H1 (cell line): Measurements from ENCODE around the gene NOSIP. TPM values are rescaled to one million over a fixed set of nuclear protein-coding genes. Genes with fewer than 3 reads are reported as not detected.
A peak's percentile ranks its signal among the peaks of the same experiment; 100 is the strongest.

Experiments
- ASH2L ChIP-seq: fragments of 200-600, 300-600 bp; sonication (generic); IDR thresholded peaks from one replicate; pipeline ENCODE4 v1.7.1; 2017; ENCODE audit warnings: low read length
- CBX8 ChIP-seq: fragments of 300-800, 300-1000 bp; sonication (generic); IDR thresholded peaks from 2 replicates; pipeline ENCODE4 v1.7.1; 2016; ENCODE audit warnings: low read depth, low read length, borderline replicate concordance
- CREB1 ChIP-seq: IDR thresholded peaks from 2 replicates; pipeline ENCODE4 v1.6.1; 2012; ENCODE audit warnings: inconsistent platforms
- CTCF ChIP-seq, 3 experiments: IDR thresholded peaks; 1 replicate in 2 of 3; 2 replicates in 1 of 3; pipeline versions ENCODE4 v1.5.1 to v1.6.1; 2011; ENCODE audit warnings: low read length in 3 of 3, mild to moderate bottlenecking in 3 of 3, inconsistent platforms in 2 of 3, low read depth in 1 of 3, moderate library complexity in 1 of 3; ENCODE audit not compliant: insufficient read depth in 1 of 3; ENCODE audit errors: control extremely low read depth in 1 of 3
- E2F6 ChIP-seq: IDR thresholded peaks from 2 replicates; pipeline ENCODE4 v1.6.1; 2012; ENCODE audit warnings: inconsistent platforms
- HDAC6 ChIP-seq: IDR thresholded peaks from one replicate; pipeline ENCODE4 v1.7.1; 2012; ENCODE audit warnings: low read depth, mild to moderate bottlenecking, inconsistent platforms, low read length, moderate library complexity
- KDM4A ChIP-seq: IDR thresholded peaks from one replicate; pipeline ENCODE4 v1.7.1; 2012; ENCODE audit warnings: low read depth, mild to moderate bottlenecking, moderate library complexity, low read length, inconsistent platforms; ENCODE audit not compliant: severe bottlenecking
- MAFK ChIP-seq: IDR thresholded peaks from 2 replicates; pipeline ENCODE4 v1.6.1; 2012; ENCODE audit warnings: low read depth, mild to moderate bottlenecking, improper control_type of control experiment, low read length
- PHF8 ChIP-seq: fragments of 200-600 bp; sonication (generic); conservative IDR thresholded peaks from 2 replicates; pipeline ENCODE4 v1.7.1; 2012; ENCODE audit warnings: low read depth, mild to moderate bottlenecking, inconsistent platforms, low read length, moderate library complexity
- POLR2A ChIP-seq, 2 experiments: IDR thresholded peaks; 1 replicate in 1 of 2; 2 replicates in 1 of 2; pipeline ENCODE4 v1.6.1; 2011; ENCODE audit warnings: low read depth in 2 of 2, low read length in 2 of 2, mild to moderate bottlenecking in 2 of 2; ENCODE audit errors: control extremely low read depth in 1 of 2
- POLR2AphosphoS5 ChIP-seq: IDR thresholded peaks from 2 replicates; pipeline ENCODE4 v1.6.1; 2011; ENCODE audit warnings: low read depth, low read length
- RBBP5 ChIP-seq: IDR thresholded peaks from 2 replicates; pipeline ENCODE4 v1.7.1; 2012; ENCODE audit warnings: low read depth, mild to moderate bottlenecking, inconsistent platforms, low read length, moderate library complexity, borderline replicate concordance
- RFX5 ChIP-seq: IDR thresholded peaks from 2 replicates; pipeline ENCODE4 v1.6.1; 2011; ENCODE audit warnings: low read depth, low read length, improper control_type of control experiment, borderline replicate concordance
- RNF2 ChIP-seq: fragments of 200-900, 300-1000 bp; sonication (generic); IDR thresholded peaks from 2 replicates; pipeline ENCODE4 v1.7.1; 2016; ENCODE audit warnings: borderline replicate concordance, low read depth, mild to moderate bottlenecking, antibody characterized with exemption, low read length; ENCODE audit not compliant: poor library complexity, severe bottlenecking; ENCODE audit errors: missing control alignments
- SIN3A ChIP-seq, 2 experiments: IDR thresholded peaks in 1 of 2; conservative IDR thresholded peaks in 1 of 2; 2 replicates each; pipeline ENCODE4 v1.6.1; 2011 to 2012; ENCODE audit warnings: low read length in 2 of 2, improper control_type of control experiment in 1 of 2, low read depth in 1 of 2, mild to moderate bottlenecking in 1 of 2
- SIRT6 ChIP-seq: IDR thresholded peaks from one replicate; pipeline ENCODE4 v1.7.1; 2012; ENCODE audit warnings: low read length, inconsistent platforms
- SIX5 ChIP-seq: IDR thresholded peaks from 2 replicates; pipeline ENCODE4 v1.6.1; 2011; ENCODE audit warnings: mild to moderate bottlenecking, low read depth, low read length
- SRF ChIP-seq: IDR thresholded peaks from 2 replicates; pipeline ENCODE4 v1.6.1; 2011; ENCODE audit warnings: mild to moderate bottlenecking, low read depth, low read length, moderate library complexity
- TEAD4 ChIP-seq: IDR thresholded peaks from 2 replicates; pipeline ENCODE4 v1.6.1; 2012; ENCODE audit warnings: low read depth, low read length, inconsistent platforms, mixed read lengths
- ZNF274 ChIP-seq: IDR thresholded peaks from 2 replicates; pipeline ENCODE4 v1.7.0; 2012; ENCODE audit warnings: low read length, borderline replicate concordance; ENCODE audit errors: extremely low read depth
- polyA plus RNA-seq, 7 experiments: library from polyadenylated mRNA; depleted of rRNA in 3 of 7; stranded (reverse) in 5 of 7; unstranded in 2 of 7; fragments of >200 nt in 5 of 7; fragments of 200-250 nt in 2 of 7; gene quantifications; 1 replicate in 5 of 7; 2 replicates in 1 of 7; 4 replicates in 1 of 7; pipeline versions ENCODE4 v1.2.1 to v1.2.3, GENCODE V29; 2011 to 2013; ENCODE audit warnings: missing spikeins in 2 of 7, mixed read lengths in 2 of 7
- total RNA-seq: library from RNA; stranded (reverse); fragmentation: NEBNext Ultra II Directional; extraction: Animal tissue kit (Norgen Biotek cat#: 25700); gene quantifications from 2 replicates; pipeline ENCODE4 v1.2.1, GENCODE V29; 2021

Gene NOSIP
- total and polyA plus RNA-seq, 2 of the 8 experiments (the other 6 are each of a cell fraction or from before 2014, with no cell fraction given): 85.1 to 192 TPM

- TF ChIP-seq HDAC6 (no peak), SIRT6 (no peak), POLR2AphosphoS5 (peak; percentile 75), ZNF274 (no peak), SIX5 (no peak), SRF (no peak), KDM4A (no peak), TEAD4 (0 out of 2 replicates have a peak, but pooled peaks have one; percentile 28), RBBP5 (no peak), RNF2 (no peak), MAFK (no peak), ASH2L (peak; percentile 76), CREB1 (no peak), CBX8 (no peak), E2F6 (no peak), POLR2A (IDR thresholded peaks at IDR 0.05; ENCODE audit: control extremely low read depth in 1 of 2, low read depth in 2 of 2, low read length in 2 of 2) (peak; percentile 81 to 90), RFX5 (no peak), CTCF (IDR thresholded peaks at IDR 0.05; ENCODE audit: control extremely low read depth in 1 of 3, insufficient read depth in 1 of 3, low read depth in 1 of 3, low read length in 3 of 3) (peak in 1 of 3 experiments; percentile 8; a peak in 1 of 4 replicates), SIN3A (conservative IDR thresholded peaks at IDR 0.05 in 1 of 2, IDR thresholded peaks at IDR 0.05 in 1 of 2; ENCODE audit: low read depth in 1 of 2, low read length in 2 of 2) (peak in 1 of 2 experiments; percentile 54; a peak in 2 of 4 replicates), PHF8 (peak; percentile 65)
Measured at GRCh38 chr19:49590071-49590970, 10.0 kb upstream of the NOSIP start (continued).
